Activated CD4-positive, alpha-beta T cell treated with anti-CD3 and anti-CD28 coated beads for 36 hours (primary cell): Measurements from ENCODE around the gene HOXD10. TPM values are rescaled to one million over a fixed set of nuclear protein-coding genes. Genes with fewer than 3 reads are reported as not detected.
A peak's percentile ranks its signal among the peaks of the same experiment; 100 is the strongest.

Experiments
- ATAC-seq: fragments of 200-7000 bp; cut with Tn5 transposase; one replicate; pipeline ENCODE4 v1.10.0; 2021; ENCODE audit warnings: mild to moderate bottlenecking, moderate library complexity
- CTCF ChIA-PET: fragments of 350-600 bp; sonication (Branson Sonifier 250); formaldehyde crosslinking; loops from one replicate; lab custom pipeline; 2021; ENCODE audit warnings: antibody characterized with exemption; lab: Charles Lee
- POLR2A ChIA-PET: fragments of 350-600 bp; sonication (Branson Sonifier 250); formaldehyde crosslinking; loops from one replicate; lab custom pipeline; 2021; ENCODE audit warnings: antibody characterized with exemption, inconsistent platforms; lab: Charles Lee
- DNase-seq: peaks from one replicate; pipeline ENCODE4 v3.0.0-alpha.2; 2020
- H3K27ac Mint-ChIP-seq: one replicate; pipeline ENCODE4 v1.8.0; 2021; ENCODE audit warnings: mixed read lengths
- H3K27me3 Mint-ChIP-seq: one replicate; pipeline ENCODE4 v1.8.0; 2021; ENCODE audit warnings: mixed read lengths
- H3K36me3 Mint-ChIP-seq: one replicate; pipeline ENCODE4 v1.8.0; 2021; ENCODE audit warnings: low read depth, mixed read lengths
- H3K4me1 Mint-ChIP-seq: one replicate; pipeline ENCODE4 v1.8.0; 2021; ENCODE audit warnings: mixed read lengths
- H3K4me3 Mint-ChIP-seq: one replicate; pipeline ENCODE4 v1.8.0; 2021; ENCODE audit warnings: mild to moderate bottlenecking, moderate library complexity, mixed read lengths
- H3K9me3 Mint-ChIP-seq: one replicate; pipeline ENCODE4 v1.8.0; 2021; ENCODE audit warnings: low read depth, mixed read lengths
- intact Hi-C, 2 experiments: fragments of 100-400 bp; cut with DNase I in 1 of 2; cut with micrococcal nuclease in 1 of 2; formaldehyde crosslinking; loops; one replicate each; pipeline versions ENCODE4 v1.14.2 to v1.15.1; 2022 to 2024; cut with DNase I, micrococcal nuclease
- total RNA-seq, 2 experiments: library from RNA; stranded (reverse); gene quantifications; one replicate each; pipeline ENCODE4 v1.2.3, GENCODE V29; 2021

HOXD10 gene
- total RNA-seq, 2 experiments from 2014 or later = not detected

- no peaks in the 10 kb centered on the region for H3K36me3 Mint-ChIP-seq
- POLR2A ChIA-PET = no interaction called here
- intact Hi-C loops = loop anchor here (5.0 to 10.0 kb wide), 6 partner anchors 37 to 1790 kb away; partner anchors contain the start of genes EVX2 (in 1 of the 2) and SP9 (in 1 of the 2)
- CTCF ChIA-PET = interaction anchor here (1.1 to 4.2 kb wide), 8 partner anchors 9 to 727 kb away, joined by 3 to 68 read pairs (median 14); no protein-coding TSS in a partner anchor
- ATAC-seq (no peak), DNase-seq (no peak)
- H3K27me3 Mint-ChIP-seq = peaks cover 65% of the 10 kb centered on the region
- peaks cover 22% of the 10 kb centered on the region for H3K4me1 Mint-ChIP-seq
- no peak overlapping the region for H3K4me3 Mint-ChIP-seq
- H3K27ac Mint-ChIP-seq = no peak overlapping the region
- H3K9me3 Mint-ChIP-seq = no peaks in the 10 kb centered on the region
Observed at GRCh38 chr2:176124947-176125771, 8.6 kb downstream of the HOXD10 start.

DNA sequence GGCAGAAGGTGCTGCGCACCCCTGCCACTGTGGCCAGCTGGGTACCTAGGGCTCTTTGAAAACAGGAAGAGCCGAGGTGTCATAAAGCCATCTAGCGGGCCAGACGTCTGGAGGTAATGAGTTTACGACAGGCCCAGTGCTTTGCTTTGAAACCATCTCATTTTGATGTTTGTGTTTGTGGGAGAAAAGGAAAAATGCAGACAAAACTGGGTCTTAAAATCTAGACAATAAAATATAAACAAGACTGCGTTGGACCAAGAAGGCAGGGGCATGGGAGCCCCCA is 9.1 kb downstream of the HOXD10 start:
- Mint-ChIP-seq H3K4me1 (peaks cover 24% of the 10 kb centered on the region), H3K36me3 (no peaks in the 10 kb centered on the region), H3K4me3 (no peak overlapping the region), H3K27me3 (peaks cover 61% of the 10 kb centered on the region), H3K9me3 (no peaks in the 10 kb centered on the region), H3K27ac (no peak overlapping the region)
- ChIA-PET CTCF (interaction anchor here (1.1 to 4.2 kb wide), 8 partner anchors 8 to 727 kb away, joined by 3 to 68 read pairs (median 14); no protein-coding TSS in a partner anchor), POLR2A (no interaction called here)
- no peak for DNase-seq
- no peak for ATAC-seq
- intact Hi-C loops = loop anchor here (2.0 to 10.0 kb wide), 7 partner anchors 37 to 1791 kb away; partner anchors contain the start of gene SP9 (in 1 of the 2)

GRCh38 chr2:176126929-176127773 is 10.6 kb downstream of the HOXD10 start:
- POLR2A ChIA-PET = no interaction called here
- Mint-ChIP-seq H3K27ac (no peak overlapping the region), H3K36me3 (no peaks in the 10 kb centered on the region), H3K4me3 (no peak overlapping the region), H3K27me3 (peaks cover 67% of the 10 kb centered on the region), H3K4me1 (peaks cover 31% of the 10 kb centered on the region), H3K9me3 (no peaks in the 10 kb centered on the region)
- DNase-seq (peak; percentile 81), ATAC-seq (no peak)
- intact Hi-C loops = loop anchor here (1.0 to 10.0 kb wide), 13 partner anchors 35 to 1792 kb away; partner anchors contain the start of gene SP9 (in 1 of the 2)
- CTCF ChIA-PET = interaction anchor here (0.6 to 4.2 kb wide), 54 partner anchors 9 to 1169 kb away, joined by 3 to 68 read pairs (median 4); partner anchors contain the start of gene HOXD4

DNA sequence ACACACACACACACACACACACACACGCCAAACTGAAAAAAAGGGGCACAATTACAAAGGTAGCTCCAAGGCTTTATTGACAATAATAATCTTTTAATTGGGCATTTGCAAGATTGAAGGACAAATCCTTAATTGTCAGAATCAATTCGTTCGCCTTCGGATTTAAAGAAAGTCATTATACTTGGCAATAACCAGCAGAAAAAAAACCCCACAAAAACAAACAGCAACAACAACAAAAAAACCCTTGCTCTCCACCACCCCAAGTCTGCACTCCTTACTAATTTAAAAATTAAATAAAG is 11.1 kb downstream of the HOXD10 start:
- Mint-ChIP-seq H3K27me3 (peaks cover 69% of the 10 kb centered on the region), H3K27ac (no peak overlapping the region), H3K4me1 (peaks cover 31% of the 10 kb centered on the region), H3K36me3 (no peaks in the 10 kb centered on the region), H3K4me3 (peak overlapping the region; percentile 9), H3K9me3 (no peaks in the 10 kb centered on the region)
- POLR2A ChIA-PET = no interaction called here
- intact Hi-C loops = loop anchor here (1.0 to 10.0 kb wide), 13 partner anchors 35 to 1793 kb away; partner anchors contain the start of gene SP9 (in 1 of the 2)
- CTCF ChIA-PET = interaction anchor here (0.7 to 4.2 kb wide), 30 partner anchors 8 to 1168 kb away, joined by 3 to 68 read pairs (median 6); no protein-coding TSS in a partner anchor
- no peak for ATAC-seq
- DNase-seq = no peak

- DNase-seq (peak; percentile 18), ATAC-seq (no peak)
- H3K4me3 Mint-ChIP-seq = peak overlapping the region; percentile 9
- H3K27me3 Mint-ChIP-seq = peaks cover 74% of the 10 kb centered on the region
- no peak overlapping the region for H3K27ac Mint-ChIP-seq
- POLR2A ChIA-PET = no interaction called here
- no peaks in the 10 kb centered on the region for H3K36me3 Mint-ChIP-seq
- intact Hi-C loops = loop anchor here (5.0 to 10.0 kb wide), 5 partner anchors 34 to 1794 kb away; partner anchors contain the start of gene SP9 (in 1 of the 2)
- H3K4me1 Mint-ChIP-seq = peaks cover 31% of the 10 kb centered on the region
- CTCF ChIA-PET = interaction anchor here (0.6 to 4.2 kb wide), 22 partner anchors 12 to 1167 kb away, joined by 3 to 68 read pairs (median 6); no protein-coding TSS in a partner anchor
- H3K9me3 Mint-ChIP-seq = no peaks in the 10 kb centered on the region
Observed at GRCh38 chr2:176128172-176128981, 11.8 kb downstream of the HOXD10 start.

- H3K4me3 Mint-ChIP-seq = peak within 1 kb of the TSS; percentile 41
- ATAC-seq (no peak), DNase-seq (peak; percentile 52)
- no peak within 1 kb of the TSS for H3K27ac Mint-ChIP-seq
- ChIA-PET CTCF (interaction anchor here (0.6 to 4.2 kb wide), 6 partner anchors 16 to 1019 kb away, joined by 3 to 68 read pairs (median 5); no protein-coding TSS in a partner anchor), POLR2A (no interaction called here)
- H3K36me3 Mint-ChIP-seq = no peaks in the 10 kb centered on the region
- intact Hi-C loops = loop anchor here (5.0 to 10.0 kb wide), 5 partner anchors 33 to 1794 kb away; partner anchors contain the start of gene SP9 (in 1 of the 2)
- no peaks in the 10 kb centered on the region for H3K9me3 Mint-ChIP-seq
- H3K4me1 Mint-ChIP-seq = peaks cover 27% of the 10 kb centered on the region
- peaks cover 75% of the 10 kb centered on the region for H3K27me3 Mint-ChIP-seq
Observed at GRCh38 chr2:176128982-176129796, 12.6 kb downstream of the HOXD10 start, which contains the start of gene HOXD8. TSS of gene HOXD8 (plus strand) at chr2:176129705. CDS start at chr2:176130367, 662 bp downstream.

DNA sequence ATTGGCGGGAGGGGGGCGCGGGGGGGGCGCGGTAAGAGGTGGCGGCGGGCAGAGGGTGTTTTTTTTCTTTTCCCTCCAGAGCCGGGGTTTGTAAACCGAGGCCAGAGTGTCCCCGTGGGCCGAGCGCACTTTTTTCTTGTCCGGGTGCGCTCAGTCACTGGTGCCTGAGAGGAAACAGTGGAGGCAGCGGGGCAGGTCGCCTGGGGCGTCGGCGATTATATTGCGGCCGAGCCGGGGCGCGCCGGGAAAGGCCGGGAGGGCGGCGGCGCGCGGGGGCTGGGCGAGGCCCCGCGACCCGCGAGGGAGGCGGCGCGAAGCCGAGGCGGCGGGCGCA is 13.2 kb downstream of the HOXD10 start:
- CTCF ChIA-PET = interaction anchor here (1.3 kb wide), 1 partner anchor 15 kb away, joined by 3 read pairs; no protein-coding TSS in a partner anchor
- Mint-ChIP-seq H3K4me1 (peaks cover 27% of the 10 kb centered on the region), H3K9me3 (no peaks in the 10 kb centered on the region)

GRCh38 chr2:176130147-176130956 is 13.8 kb downstream of the HOXD10 start:
- intact Hi-C loops = loop anchor here in 1 of 2 experiments (2.0 kb wide), 1 partner anchor 140 kb away; no protein-coding TSS in a partner anchor
- peaks cover 27% of the 10 kb centered on the region for H3K4me1 Mint-ChIP-seq
- CTCF ChIA-PET = interaction anchor here (0.9 to 3.0 kb wide), 5 partner anchors 10 to 508 kb away, joined by 3 to 14 read pairs (median 7); no protein-coding TSS in a partner anchor
- POLR2A ChIA-PET = no interaction called here
- peaks cover 76% of the 10 kb centered on the region for H3K27me3 Mint-ChIP-seq
- DNase-seq (peak; percentile 54), ATAC-seq (peak; percentile 34)
- H3K36me3 Mint-ChIP-seq = no peaks in the 10 kb centered on the region
- H3K4me3 Mint-ChIP-seq = peak overlapping the region; percentile 41
- no peak overlapping the region for H3K27ac Mint-ChIP-seq
- no peaks in the 10 kb centered on the region for H3K9me3 Mint-ChIP-seq

More for the DNA sequence above, 13.2 kb downstream of the HOXD10 start:
- no peak for DNase-seq
- POLR2A ChIA-PET = no interaction called here
- H3K4me3 Mint-ChIP-seq = peak overlapping the region; percentile 41
- peaks cover 74% of the 10 kb centered on the region for H3K27me3 Mint-ChIP-seq
- H3K36me3 Mint-ChIP-seq = no peaks in the 10 kb centered on the region
- no peak overlapping the region for H3K27ac Mint-ChIP-seq
- ATAC-seq = no peak
- intact Hi-C loops = loop anchor here (2.0 to 10.0 kb wide), 6 partner anchors 33 to 1795 kb away; partner anchors contain the start of gene SP9 (in 1 of the 2)
